ENCODE results near the gene ANKS1B. TPM values are rescaled to one million over a fixed set of nuclear protein-coding genes. Genes with fewer than 3 reads are reported as not detected.

The ANKS1B gene
- total RNA-seq, 1 experiment from 2014 or later: 0.61 TPM

DNA sequence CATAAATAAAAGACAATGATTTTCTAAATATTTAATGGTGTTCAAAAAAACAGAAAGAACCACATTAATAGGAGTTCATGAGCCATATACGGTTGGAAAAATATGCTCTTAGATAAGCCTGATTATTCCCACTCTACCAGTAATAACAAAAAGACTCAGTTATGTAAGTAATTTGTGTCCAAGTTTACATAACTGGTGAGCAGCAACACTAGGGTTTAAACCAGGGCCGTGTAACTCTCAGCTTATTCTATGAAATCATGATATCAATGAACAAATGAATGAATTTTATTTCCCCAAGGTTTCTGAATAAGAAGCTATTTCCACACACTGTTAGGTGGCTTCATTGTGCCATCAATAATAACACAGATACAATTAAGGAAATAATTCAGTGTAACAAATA, 238.8 kb downstream of the ANKS1B start:
- Histone ChIP-seq H3K9me3 (no peaks in the 10 kb centered on the region), H3K36me3 (ENCODE audit: control insufficient read depth, insufficient read depth, low read length) (no peaks in the 10 kb centered on the region), H3K27me3 (replicated peaks; ENCODE audit: control insufficient read depth, insufficient read depth, low read length) (no peaks in the 10 kb centered on the region), H3K4me1 (no peaks in the 10 kb centered on the region), H3K4me3 (ENCODE audit: low read depth, low read length) (no peak overlapping the region)
- no TSS peak for BruUV-seq (replicated peaks)
- TF ChIP-seq CTCF (IDR thresholded peaks at IDR 0.05; ENCODE audit: insufficient read depth in 1 of 2, low read depth in 1 of 2, low read length in 1 of 2, severe bottlenecking in 1 of 2, unreplicated experiment in 1 of 2): no peak
- Mint-ChIP-seq H3K9me3 (ENCODE audit: unreplicated experiment) (no peaks in the 10 kb centered on the region), H3K27me3 (ENCODE audit: insufficient read depth, unreplicated experiment) (no peaks in the 10 kb centered on the region), H3K4me1 (ENCODE audit: low read depth, unreplicated experiment) (no peaks in the 10 kb centered on the region), H3K27ac (ENCODE audit: unreplicated experiment) (no peak overlapping the region), H3K4me3 (ENCODE audit: unreplicated experiment) (no peak overlapping the region), H3K36me3 (ENCODE audit: insufficient read depth, unreplicated experiment) (no peaks in the 10 kb centered on the region)
- POLR2A ChIA-PET: no interaction called here
- DNase-seq: no peak
- CTCF ChIA-PET: no interaction called here
- intact Hi-C loops (cut with micrococcal nuclease; ENCODE audit: unreplicated experiment): no loop called here

DNA sequence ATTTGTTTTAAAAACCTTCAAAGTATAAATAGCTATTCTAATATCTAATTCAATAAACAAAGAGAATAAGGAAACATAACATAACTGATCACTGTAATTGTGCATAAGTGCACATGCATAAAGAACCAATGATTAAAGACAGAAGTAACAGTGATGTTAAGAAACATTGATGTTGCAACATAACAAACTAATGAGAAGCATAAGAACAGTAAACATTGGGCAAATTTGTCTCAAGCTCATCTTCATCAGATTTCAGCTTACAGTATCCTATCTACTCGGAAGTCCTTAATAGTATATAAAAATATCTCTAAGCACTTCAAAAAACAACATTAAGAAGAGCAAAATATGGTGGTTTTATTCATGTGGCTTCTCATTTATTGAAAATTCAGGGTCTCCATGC, 239.6 kb downstream of the ANKS1B start:
- no TSS peak for BruUV-seq (replicated peaks)
- CTCF ChIA-PET: no interaction called here

GRCh38 chr12:99736760-99737269, 247.9 kb downstream of the ANKS1B start:
- CTCF ChIA-PET: no interaction called here
- BruUV-seq (replicated peaks): no TSS peak
- H3K36me3 Mint-ChIP-seq (ENCODE audit: insufficient read depth, unreplicated experiment): no peaks in the 10 kb centered on the region
- intact Hi-C loops (cut with micrococcal nuclease; ENCODE audit: unreplicated experiment): no loop called here
- H3K4me3 Mint-ChIP-seq (ENCODE audit: unreplicated experiment): no peak overlapping the region
- H3K4me1 Mint-ChIP-seq (ENCODE audit: low read depth, unreplicated experiment): no peaks in the 10 kb centered on the region
- no peaks in the 10 kb centered on the region for H3K4me1 ChIP-seq
- no peaks in the 10 kb centered on the region for H3K9me3 ChIP-seq
- no peaks in the 10 kb centered on the region for H3K9me3 Mint-ChIP-seq (ENCODE audit: unreplicated experiment)
- no peak overlapping the region for H3K4me3 ChIP-seq (ENCODE audit: low read depth, low read length)
- TF ChIP-seq CTCF (IDR thresholded peaks at IDR 0.05; ENCODE audit: insufficient read depth in 1 of 2, low read depth in 1 of 2, low read length in 1 of 2, severe bottlenecking in 1 of 2, unreplicated experiment in 1 of 2): no peak
- POLR2A ChIA-PET: no interaction called here
- H3K27me3 Mint-ChIP-seq (ENCODE audit: insufficient read depth, unreplicated experiment): peaks cover 13% of the 10 kb centered on the region
- H3K27ac Mint-ChIP-seq (ENCODE audit: unreplicated experiment): no peak overlapping the region
- H3K27me3 ChIP-seq (replicated peaks; ENCODE audit: control insufficient read depth, insufficient read depth, low read length): no peaks in the 10 kb centered on the region
- no peak for DNase-seq
- no peaks in the 10 kb centered on the region for H3K36me3 ChIP-seq (ENCODE audit: control insufficient read depth, insufficient read depth, low read length)

More for the DNA sequence above, 239.6 kb downstream of the ANKS1B start:
- Histone ChIP-seq H3K4me3 (ENCODE audit: low read depth, low read length) (no peak overlapping the region), H3K4me1 (no peaks in the 10 kb centered on the region), H3K36me3 (ENCODE audit: control insufficient read depth, insufficient read depth, low read length) (no peaks in the 10 kb centered on the region), H3K9me3 (no peaks in the 10 kb centered on the region), H3K27me3 (replicated peaks; ENCODE audit: control insufficient read depth, insufficient read depth, low read length) (no peaks in the 10 kb centered on the region)
- Mint-ChIP-seq H3K9me3 (ENCODE audit: unreplicated experiment) (no peaks in the 10 kb centered on the region), H3K4me3 (ENCODE audit: unreplicated experiment) (no peak overlapping the region), H3K36me3 (ENCODE audit: insufficient read depth, unreplicated experiment) (no peaks in the 10 kb centered on the region), H3K27me3 (ENCODE audit: insufficient read depth, unreplicated experiment) (no peaks in the 10 kb centered on the region), H3K4me1 (ENCODE audit: low read depth, unreplicated experiment) (no peaks in the 10 kb centered on the region), H3K27ac (ENCODE audit: unreplicated experiment) (no peak overlapping the region)
- intact Hi-C loops (cut with micrococcal nuclease; ENCODE audit: unreplicated experiment): no loop called here
- TF ChIP-seq CTCF (IDR thresholded peaks at IDR 0.05; ENCODE audit: insufficient read depth in 1 of 2, low read depth in 1 of 2, low read length in 1 of 2, severe bottlenecking in 1 of 2, unreplicated experiment in 1 of 2): no peak
- DNase-seq: no peak
- POLR2A ChIA-PET: no interaction called here

All from Caco-2 (cell line).